OCI-M2 (cell line): ENCODE measurements around the gene C19orf18.

Source experiments
- DNase-seq: peaks from one replicate; lab custom pipeline; 2025; ENCODE audit not compliant: unreplicated experiment; lab: John Stamatoyannopoulos, UW

C19orf18 gene

GRCh38 chr19:57949296-57949695 is 25.0 kb downstream of the C19orf18 start:
- DNase-seq, result no peak

GRCh38 chr19:57947419-57948134 is 26.8 kb downstream of the C19orf18 start, which contains the start of gene ZNF256:
Gene ZNF256 (minus strand): TSS chr19:57947706. CDS start chr19:57947474, 232 bp downstream.
- peak; percentile 78 for DNase-seq

- no peak for DNase-seq
Observed at GRCh38 chr19:57947088-57947418, 27.3 kb downstream of the C19orf18 start.

- DNase-seq, result no peak
Observed at GRCh38 chr19:57946316-57946715, 28.0 kb downstream of the C19orf18 start.

GRCh38 chr19:57941593-57941992 is 32.7 kb downstream of the C19orf18 start:
- no peak for DNase-seq

- DNase-seq, result no peak
Observed at GRCh38 chr19:57935731-57936130, 38.6 kb downstream of the C19orf18 start.

- DNase-seq, result no peak
Observed at GRCh38 chr19:57934820-57935665, 39.3 kb downstream of the C19orf18 start, which contains the start of gene ZNF418. Gene ZNF418 (minus strand): TSS chr19:57935402. CDS start chr19:57933822, 1,580 bp downstream.

GRCh38 chr19:57927587-57927986 is 46.7 kb downstream of the C19orf18 start:
- DNase-seq, result no peak

- DNase-seq, result peak; percentile 74
Observed at GRCh38 chr19:57916168-57916995, 58.0 kb downstream of the C19orf18 start, which contains the start of gene ZNF417. Gene ZNF417 (minus strand): TSS chr19:57916592. CDS start chr19:57916411, 181 bp downstream.

GRCh38 chr19:57914531-57914930 is 59.8 kb downstream of the C19orf18 start:
- DNase-seq, result no peak
